ENCODE data around the gene SLC44A5.
"Not testable (repeated sequence)": the region's sequence is repeated elsewhere in the genome, so short reads cannot be mapped to it uniquely, and the experiment has no call there.

Gene SLC44A5

DNA sequence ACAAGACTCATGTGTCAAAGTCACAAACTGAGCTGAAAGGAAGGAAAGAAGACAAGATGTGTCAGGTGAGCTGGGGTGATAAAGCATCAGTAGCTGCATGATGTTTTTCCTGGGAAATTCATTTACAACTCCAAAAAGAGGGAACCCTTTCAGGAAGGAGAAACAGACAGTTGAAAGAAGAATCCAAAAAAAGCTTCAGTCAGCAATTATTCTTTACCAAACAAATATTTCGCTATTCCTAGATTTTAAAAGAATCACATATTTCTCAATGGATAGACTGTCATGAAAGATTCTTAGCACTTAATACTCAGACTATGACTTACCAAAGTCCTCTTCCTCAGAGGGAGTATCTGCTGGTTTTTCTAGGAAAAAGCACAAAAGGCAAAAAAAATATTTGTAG, 214.7 kb downstream of the SLC44A5 start:
- H3K4me3 ChIP-seq (ENCODE audit: low read depth, low read length), result no peak overlapping the region
- DNase-seq (ENCODE audit: low read depth), result no peak
- TF ChIP-seq, protein P1, sequence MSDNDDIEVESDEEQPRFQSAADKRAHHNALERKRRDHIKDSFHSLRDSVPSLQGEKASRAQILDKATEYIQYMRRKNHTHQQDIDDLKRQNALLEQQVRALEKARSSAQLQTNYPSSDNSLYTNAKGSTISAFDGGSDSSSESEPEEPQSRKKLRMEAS (IDR thresholded peaks at IDR 0.05; ENCODE audit: low read depth, low read length), result no peak
- TF ChIP-seq MYC (IDR thresholded peaks at IDR 0.05; ENCODE audit: low read depth, low read length), result no peak
- TF ChIP-seq POLR2A (IDR thresholded peaks at IDR 0.05; ENCODE audit: extremely low read depth, insufficient read length), result no peak
- TF ChIP-seq, protein P2, sequence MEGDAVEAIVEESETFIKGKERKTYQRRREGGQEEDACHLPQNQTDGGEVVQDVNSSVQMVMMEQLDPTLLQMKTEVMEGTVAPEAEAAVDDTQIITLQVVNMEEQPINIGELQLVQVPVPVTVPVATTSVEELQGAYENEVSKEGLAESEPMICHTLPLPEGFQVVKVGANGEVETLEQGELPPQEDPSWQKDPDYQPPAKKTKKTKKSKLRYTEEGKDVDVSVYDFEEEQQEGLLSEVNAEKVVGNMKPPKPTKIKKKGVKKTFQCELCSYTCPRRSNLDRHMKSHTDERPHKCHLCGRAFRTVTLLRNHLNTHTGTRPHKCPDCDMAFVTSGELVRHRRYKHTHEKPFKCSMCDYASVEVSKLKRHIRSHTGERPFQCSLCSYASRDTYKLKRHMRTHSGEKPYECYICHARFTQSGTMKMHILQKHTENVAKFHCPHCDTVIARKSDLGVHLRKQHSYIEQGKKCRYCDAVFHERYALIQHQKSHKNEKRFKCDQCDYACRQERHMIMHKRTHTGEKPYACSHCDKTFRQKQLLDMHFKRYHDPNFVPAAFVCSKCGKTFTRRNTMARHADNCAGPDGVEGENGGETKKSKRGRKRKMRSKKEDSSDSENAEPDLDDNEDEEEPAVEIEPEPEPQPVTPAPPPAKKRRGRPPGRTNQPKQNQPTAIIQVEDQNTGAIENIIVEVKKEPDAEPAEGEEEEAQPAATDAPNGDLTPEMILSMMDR (IDR thresholded peaks at IDR 0.05; ENCODE audit: low read depth, low read length), result no peak

DNA sequence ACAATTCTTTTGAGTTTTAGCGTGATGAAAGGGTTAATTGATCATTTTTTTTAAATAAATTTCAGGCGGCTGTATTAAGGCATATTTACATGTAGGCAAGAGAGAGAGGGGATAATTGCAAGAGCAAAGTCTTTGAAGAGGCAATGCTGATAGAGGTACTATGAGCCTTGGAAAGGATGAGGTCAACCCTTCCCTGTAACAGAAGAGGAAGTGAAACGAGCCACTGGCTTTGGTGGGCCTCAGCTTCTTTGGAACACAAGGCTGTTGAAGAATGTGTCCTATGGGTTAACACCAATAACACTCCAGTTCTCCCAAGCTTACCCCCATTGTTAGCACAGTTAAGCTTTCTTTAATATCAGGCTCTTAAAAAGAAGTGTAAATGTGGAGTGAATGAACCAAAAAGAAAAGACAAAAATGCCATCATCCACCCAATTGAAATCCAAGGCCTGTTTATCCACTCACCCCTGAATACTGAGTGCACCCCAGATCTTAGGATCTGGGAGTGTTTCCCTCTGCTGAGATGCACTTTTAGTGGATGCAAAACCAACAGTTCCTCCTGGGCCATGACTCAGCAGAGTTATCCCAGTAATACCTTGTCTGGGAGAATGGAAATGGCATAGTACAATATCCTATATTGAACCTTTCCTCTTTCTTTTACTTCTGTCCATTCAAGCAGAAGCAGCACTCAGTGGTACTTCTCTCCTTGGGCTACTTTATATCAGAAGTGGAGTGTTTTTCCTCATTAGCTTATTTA, 216.4 kb downstream of the SLC44A5 start:
- TF ChIP-seq, protein P2 (IDR thresholded peaks at IDR 0.05; ENCODE audit: low read depth, low read length), result no peak
- TF ChIP-seq MYC (IDR thresholded peaks at IDR 0.05; ENCODE audit: low read depth, low read length), result no peak
- TF ChIP-seq POLR2A (IDR thresholded peaks at IDR 0.05; ENCODE audit: extremely low read depth, insufficient read length), result no peak
- TF ChIP-seq, protein P1 (IDR thresholded peaks at IDR 0.05; ENCODE audit: low read depth, low read length), result no peak
- H3K4me3 ChIP-seq (ENCODE audit: low read depth, low read length), result no peak overlapping the region
- DNase-seq (ENCODE audit: low read depth), result peak; percentile 8

DNA sequence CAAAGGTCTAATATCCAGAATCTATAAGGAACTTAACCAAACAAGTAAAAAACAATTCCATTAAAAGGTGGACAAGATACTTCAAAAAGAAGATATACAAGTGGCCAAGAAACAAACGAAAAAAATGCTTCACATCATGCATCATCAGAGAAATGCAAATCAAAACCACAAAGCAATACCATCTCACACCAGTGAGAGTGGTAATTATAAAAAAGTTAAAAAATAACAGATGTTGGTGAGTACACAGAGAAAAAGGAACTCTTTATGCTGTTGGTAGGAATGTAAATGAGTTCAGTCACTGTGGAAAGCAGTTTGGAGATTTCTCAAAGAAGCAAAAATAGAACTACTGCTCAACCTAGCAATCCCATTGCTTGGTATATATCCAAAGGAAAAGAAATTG, 218.6 kb downstream of the SLC44A5 start:
- TF ChIP-seq, protein P2 (IDR thresholded peaks at IDR 0.05; ENCODE audit: low read depth, low read length), result no peak
- TF ChIP-seq MYC (IDR thresholded peaks at IDR 0.05; ENCODE audit: low read depth, low read length) (no peak), POLR2A (IDR thresholded peaks at IDR 0.05; ENCODE audit: extremely low read depth, insufficient read length) (no peak)
- TF ChIP-seq, protein P1 (IDR thresholded peaks at IDR 0.05; ENCODE audit: low read depth, low read length), result no peak
- no peak overlapping the region for H3K4me3 ChIP-seq (ENCODE audit: low read depth, low read length)
- no peak for DNase-seq (ENCODE audit: low read depth)

DNA sequence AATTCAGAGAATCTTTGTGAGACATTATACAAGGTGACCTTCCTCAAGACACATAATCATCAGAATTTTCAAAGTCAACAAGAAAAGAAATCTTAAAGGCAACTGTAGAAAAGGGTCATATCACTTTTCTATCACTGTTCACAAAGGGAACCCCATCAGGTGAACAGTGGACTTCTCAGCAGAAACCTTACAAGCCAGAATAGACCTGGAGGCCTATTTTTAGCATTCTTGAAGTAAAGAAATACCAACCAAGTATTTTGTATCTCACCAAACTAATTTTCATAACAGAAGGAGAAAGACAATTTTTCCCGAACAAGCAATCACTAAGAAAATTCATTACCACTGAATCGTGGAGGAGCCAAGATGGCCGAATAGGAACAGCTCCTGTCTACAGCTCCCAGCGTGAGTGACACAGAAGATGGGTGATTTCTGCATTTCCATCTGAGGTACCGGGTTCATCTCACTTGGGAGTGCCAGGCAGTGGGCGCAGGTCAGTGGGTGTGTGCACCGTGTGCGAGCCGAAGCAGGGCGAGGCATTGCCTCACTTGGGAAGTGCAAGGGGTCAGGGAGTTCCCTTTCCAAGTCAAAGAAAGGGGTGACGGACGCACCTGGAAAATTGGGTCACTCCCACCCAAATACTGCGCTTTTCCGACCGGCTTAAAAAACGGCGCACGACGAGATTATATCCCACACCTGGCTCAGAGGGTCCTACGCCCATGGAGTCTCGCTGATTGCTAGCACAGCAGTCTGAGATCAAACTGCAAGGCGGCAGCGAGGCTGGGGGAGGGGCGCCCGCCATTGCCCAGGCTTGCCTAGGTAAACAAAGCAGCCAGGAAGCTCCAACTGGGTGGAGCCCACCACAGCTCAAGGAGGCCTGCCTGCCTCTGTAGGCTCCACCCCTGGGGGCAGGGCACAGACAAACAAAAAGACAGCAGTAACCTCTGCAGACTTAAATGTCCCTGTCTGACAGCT, 235.2 kb downstream of the SLC44A5 start:
- H3K4me3 ChIP-seq (ENCODE audit: low read depth, low read length); DNase-seq (ENCODE audit: low read depth): not testable (repeated sequence)

DNA sequence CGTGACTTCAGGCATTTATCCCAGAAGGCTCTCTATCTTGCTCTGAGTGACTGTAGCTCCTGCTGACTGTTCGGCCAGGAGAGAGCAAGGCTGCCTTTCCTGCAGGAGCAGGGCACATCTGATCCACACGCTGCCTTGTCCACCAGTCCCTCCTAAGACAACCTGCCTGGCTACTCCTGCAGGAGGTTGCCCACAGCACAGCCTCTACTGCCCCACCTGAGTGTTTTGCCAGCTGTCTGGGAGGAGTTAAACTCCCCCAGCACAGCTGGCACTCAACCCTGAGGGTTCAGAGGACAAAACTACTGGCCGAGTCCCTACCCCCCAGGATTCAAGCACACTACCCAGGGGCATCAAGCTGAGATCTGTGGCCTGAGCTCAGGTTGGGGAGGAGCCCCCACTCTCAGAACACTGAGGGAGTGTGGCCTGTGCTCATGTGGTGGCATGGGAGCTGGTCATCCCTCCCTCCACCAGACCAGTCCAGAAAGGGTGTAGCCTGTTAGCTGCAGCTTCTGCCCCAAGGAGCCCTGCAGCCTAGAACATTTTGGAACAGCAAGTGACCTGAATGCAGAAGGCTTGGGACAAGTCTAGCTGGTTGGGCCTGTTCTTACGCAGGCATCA, 237.3 kb downstream of the SLC44A5 start:
- no peak overlapping the region for H3K4me3 ChIP-seq (ENCODE audit: low read depth, low read length)
- TF ChIP-seq, protein P2 (IDR thresholded peaks at IDR 0.05; ENCODE audit: low read depth, low read length), result no peak
- TF ChIP-seq, protein P1 (IDR thresholded peaks at IDR 0.05; ENCODE audit: low read depth, low read length), result no peak
- TF ChIP-seq MYC (IDR thresholded peaks at IDR 0.05; ENCODE audit: low read depth, low read length) (no peak), POLR2A (IDR thresholded peaks at IDR 0.05; ENCODE audit: extremely low read depth, insufficient read length) (no peak)
- DNase-seq (ENCODE audit: low read depth), result no peak

DNA sequence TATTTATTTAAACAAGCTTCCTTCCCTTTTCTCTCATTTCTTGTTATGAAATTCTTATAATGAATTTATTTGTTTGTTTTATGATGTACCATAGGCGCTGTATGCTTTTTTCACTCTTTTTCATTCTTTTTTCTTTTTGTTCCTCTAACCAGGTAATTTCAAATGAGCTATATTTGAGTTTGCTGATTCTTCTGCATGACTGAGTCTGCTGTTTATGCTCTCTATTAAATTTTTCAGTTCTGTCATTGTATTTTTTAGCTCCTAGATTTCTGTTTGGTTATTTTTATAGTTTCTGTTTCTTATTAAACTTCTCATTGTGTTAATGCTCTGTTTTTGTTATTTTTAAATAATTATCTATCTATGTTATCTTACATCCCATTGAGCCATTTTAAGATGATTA, 244.3 kb downstream of the SLC44A5 start:
- no peak for DNase-seq (ENCODE audit: low read depth)
- TF ChIP-seq, protein P1 (IDR thresholded peaks at IDR 0.05; ENCODE audit: low read depth, low read length), result no peak
- no peak for TF ChIP-seq MYC (IDR thresholded peaks at IDR 0.05; ENCODE audit: low read depth, low read length)
- TF ChIP-seq, protein P2 (IDR thresholded peaks at IDR 0.05; ENCODE audit: low read depth, low read length), result no peak
- TF ChIP-seq POLR2A (IDR thresholded peaks at IDR 0.05; ENCODE audit: extremely low read depth, insufficient read length), result no peak
- no peak overlapping the region for H3K4me3 ChIP-seq (ENCODE audit: low read depth, low read length)
